Gastroesophageal sphincter (tissue), 3 donors: Measurements from ENCODE around the gene TP53I3.

Source experiments
- CTCF ChIP-seq, 4 experiments: fragments of 200-600 bp in 2 of 4; fragments of 450-650 bp in 2 of 4; sonication (generic) in 1 of 4; IDR thresholded peaks; one replicate each; pipeline ENCODE4 v1.5.1; 2017 to 2019; ENCODE audit warnings: antibody characterized with exemption in 4 of 4, mild to moderate bottlenecking in 2 of 4, moderate library complexity in 2 of 4
- EP300 ChIP-seq: sonication (generic); formaldehyde crosslinking; IDR thresholded peaks from one replicate; pipeline ENCODE4 v1.6.1; 2017; ENCODE audit warnings: antibody characterized with exemption, mild to moderate bottlenecking
- POLR2A ChIP-seq, 2 donors: fragments of 450-650 bp; IDR thresholded peaks; one replicate each; pipeline ENCODE4 v1.6.1; 2017; ENCODE audit warnings: antibody characterized with exemption in 2 of 2, mild to moderate bottlenecking in 2 of 2, moderate library complexity in 1 of 2
- POLR2AphosphoS5 ChIP-seq: sonication (generic); formaldehyde crosslinking; IDR thresholded peaks from one replicate; pipeline ENCODE4 v1.6.1; 2017; ENCODE audit warnings: antibody characterized with exemption

DNA sequence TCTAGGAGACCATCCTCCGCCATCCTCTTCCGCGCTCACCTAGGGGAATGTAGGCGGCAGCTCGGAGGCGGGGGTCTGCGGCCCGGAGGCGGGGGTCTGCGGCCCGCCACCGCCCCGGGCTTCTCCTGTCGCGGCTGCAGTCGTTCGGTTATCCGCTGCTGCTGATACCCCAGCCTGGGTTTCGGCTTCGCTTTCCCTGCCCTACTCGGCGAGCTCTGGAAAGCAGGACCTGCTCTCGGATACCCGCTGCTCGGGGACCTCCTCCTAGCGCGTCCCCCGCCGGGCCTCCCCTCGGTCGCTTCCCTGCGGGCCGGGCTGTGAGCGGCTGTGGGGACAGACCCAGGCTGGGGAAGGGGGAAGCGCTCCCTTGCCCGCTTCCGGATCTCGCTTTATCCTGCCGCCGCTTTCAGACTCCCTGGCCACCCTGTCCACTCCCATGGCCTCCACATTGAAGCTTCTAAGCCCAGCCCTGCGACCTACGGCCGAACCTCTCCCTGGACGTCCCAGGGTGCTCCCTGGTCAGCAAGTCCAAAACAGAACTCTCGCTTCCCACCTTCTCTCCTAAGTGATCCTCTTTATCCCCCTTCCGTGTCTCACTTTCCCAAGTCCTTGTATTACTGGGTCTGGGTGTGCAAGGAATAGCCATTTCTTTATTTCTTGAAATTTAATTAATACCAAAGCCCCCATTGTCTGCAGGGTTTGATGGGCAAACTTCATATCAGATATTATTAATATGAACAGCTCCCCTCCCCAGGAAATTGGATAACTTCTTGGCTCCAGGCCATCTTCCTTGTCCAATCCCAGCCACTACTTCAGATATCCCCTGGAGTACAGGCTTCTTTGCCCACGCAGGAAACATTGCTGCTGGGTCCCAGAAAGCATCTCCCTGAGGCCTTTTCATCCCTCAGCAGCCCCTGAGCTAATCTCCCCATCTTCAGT is 34.3 kb downstream of the TP53I3 start:
- TF ChIP-seq CTCF (IDR thresholded peaks at IDR 0.05) (no peak), POLR2AphosphoS5 (no peak), POLR2A (IDR thresholded peaks at IDR 0.05) (no peak), EP300 (no peak)
